ENCODE data around the gene DAPL1.

The DAPL1 gene, protein sequence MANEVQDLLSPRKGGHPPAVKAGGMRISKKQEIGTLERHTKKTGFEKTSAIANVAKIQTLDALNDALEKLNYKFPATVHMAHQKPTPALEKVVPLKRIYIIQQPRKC

GRCh38 chr2:158795195-158795924 is at the start of gene DAPL1:
Gene DAPL1 (plus strand): TSS chr2:158795317. CDS start chr2:158795373, 56 bp downstream.
- DNase-seq = peak; percentile 48

- no peak for DNase-seq
Measured at GRCh38 chr2:158745866-158746382, 49.2 kb upstream of the DAPL1 start.

GRCh38 chr2:158746488-158746887 is 48.6 kb upstream of the DAPL1 start:
- no peak for DNase-seq

- no peak for DNase-seq
Measured at GRCh38 chr2:158747281-158747680, 47.8 kb upstream of the DAPL1 start.

- DNase-seq = no peak
Measured at GRCh38 chr2:158748926-158749590, 46.1 kb upstream of the DAPL1 start.

- DNase-seq = no peak
Measured at GRCh38 chr2:158750458-158751125, 44.5 kb upstream of the DAPL1 start.

GRCh38 chr2:158753641-158754611 is 41.2 kb upstream of the DAPL1 start:
- peak; percentile 50 for DNase-seq

DNA sequence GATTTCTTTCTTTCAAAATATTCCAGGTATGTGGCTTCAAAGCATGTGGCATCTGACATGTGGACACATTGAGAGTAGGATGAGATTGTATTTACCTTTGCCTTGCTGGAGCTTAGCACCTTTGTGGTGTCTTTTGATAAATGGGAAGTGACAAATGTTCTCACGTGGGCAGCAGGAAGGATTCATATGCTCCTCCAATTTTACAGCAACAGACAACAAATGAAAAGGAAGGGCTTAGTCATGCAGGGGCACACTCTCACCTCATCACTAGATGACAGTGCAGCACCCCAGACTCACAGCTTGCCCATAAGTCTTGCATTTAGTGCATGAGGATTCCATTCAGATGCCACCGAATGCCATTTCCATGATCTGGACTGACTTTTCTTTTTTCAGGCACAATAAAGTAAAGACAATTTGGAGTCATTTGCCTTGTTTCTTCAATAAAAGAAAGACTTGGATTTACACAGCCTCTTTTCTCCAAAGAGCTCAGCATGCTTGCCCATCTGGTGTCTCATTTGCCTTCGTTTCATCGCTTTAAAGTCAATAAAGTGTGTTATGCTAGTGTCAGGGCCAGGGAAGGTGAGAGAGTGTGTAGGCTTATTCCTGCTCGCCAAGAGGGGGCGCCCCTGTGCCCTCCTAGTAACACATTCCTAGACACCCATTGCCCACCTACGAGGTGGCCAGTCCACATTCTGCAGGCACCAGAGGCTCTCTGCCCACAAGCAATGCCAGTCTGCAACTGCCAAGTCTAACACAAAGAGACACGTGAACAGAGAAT is 39.6 kb upstream of the DAPL1 start:
- DNase-seq = no peak

GRCh38 chr2:158756331-158756730 is 38.8 kb upstream of the DAPL1 start:
- no peak for DNase-seq

DNA sequence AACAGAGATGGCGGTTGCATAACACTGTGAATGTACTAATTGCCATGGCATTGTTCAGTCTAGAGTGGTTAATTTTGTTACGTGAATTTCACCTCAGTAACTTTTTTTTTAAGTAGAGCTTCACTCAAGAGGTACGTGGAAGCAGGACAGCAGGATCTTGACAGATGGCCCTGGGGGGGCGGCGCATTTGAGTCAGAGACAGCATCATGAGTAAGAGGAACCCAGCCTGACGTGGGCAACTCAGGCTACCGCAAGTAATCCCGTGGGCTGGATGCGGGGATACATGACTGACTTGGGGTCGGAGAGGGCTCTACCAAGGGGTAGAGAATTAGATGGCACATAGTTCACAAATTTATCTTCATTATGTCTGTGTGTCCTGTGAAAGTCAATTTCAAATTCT is 38.1 kb upstream of the DAPL1 start:
- no peak for DNase-seq

DNA sequence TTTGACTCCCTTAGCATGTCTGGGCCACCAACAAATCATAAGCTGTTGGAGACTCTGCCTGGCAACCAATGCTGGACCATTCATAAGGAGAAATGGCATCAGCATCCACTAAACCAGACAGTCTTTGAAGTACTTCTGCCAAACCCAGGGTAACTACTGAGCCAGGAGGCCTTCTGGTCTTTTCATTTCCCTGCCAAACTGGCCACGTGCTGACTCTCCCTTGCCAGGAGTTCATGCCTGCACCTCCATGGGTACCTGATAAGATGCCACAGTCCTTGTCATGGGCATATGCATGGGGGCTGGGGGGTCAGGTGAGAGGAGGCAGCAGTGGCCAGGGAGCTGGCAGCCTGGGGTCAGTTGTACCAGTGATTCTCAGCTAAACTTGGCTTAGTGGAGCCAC is 34.2 kb upstream of the DAPL1 start:
- no peak for DNase-seq

GRCh38 chr2:158761621-158762020 is 33.5 kb upstream of the DAPL1 start:
- DNase-seq = no peak

DNA sequence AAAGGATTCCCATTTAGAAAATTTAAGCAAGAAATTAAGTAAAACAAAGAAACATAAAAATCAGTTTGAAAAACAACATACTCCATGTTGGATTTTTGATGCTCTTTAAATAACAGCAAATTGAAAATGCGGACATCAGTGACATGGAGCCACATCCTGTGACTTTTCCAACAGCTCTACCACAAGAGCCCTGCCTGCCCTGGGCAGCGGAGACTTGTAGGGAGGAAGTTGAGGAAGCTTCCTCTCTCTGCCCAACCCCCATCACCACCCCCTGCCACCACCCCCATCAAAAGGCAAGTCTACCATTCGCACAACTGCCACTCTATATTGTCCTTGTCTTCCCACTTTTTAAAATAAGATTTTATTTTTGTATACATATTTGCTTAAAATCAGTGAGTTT is 32.8 kb upstream of the DAPL1 start:
- DNase-seq = no peak

GRCh38 chr2:158766524-158766923 is 28.6 kb upstream of the DAPL1 start:
- DNase-seq = no peak

DNA sequence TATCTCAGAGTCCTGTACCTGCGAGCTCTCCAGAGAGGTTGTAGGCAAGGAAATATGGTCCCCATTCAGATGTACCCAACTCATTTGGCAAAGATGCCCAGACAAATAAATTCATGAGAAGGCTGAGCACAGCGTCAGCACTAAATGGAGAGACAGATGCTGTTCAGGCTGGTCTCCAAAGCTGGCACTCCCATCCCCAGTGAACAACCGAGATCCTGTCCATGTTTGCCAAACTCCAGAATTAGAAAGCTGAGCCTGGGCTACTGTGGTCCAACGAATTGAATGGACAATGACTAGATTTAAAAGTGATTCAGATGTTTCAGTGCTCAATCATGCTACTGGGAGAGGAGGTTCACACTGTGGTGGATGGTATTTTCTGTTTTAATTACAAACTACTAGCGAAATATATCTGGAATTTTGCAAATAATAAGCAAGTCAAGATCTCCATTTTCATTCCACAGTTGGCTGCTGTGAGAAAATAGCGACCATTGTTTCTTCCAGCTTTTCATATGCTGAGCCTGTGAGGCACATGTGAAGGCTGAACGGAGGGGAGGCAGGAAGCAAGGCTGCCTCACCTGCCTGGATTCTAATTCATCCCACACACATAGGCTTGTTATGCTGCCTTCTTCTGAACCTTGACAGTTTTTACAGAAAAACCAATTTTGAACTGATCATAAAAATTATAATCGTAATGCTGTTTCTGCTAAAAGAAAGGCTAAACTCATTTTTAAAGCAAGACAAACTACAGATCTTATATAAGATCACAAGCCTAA is 22.6 kb upstream of the DAPL1 start:
- peak; percentile 15 for DNase-seq

DNA sequence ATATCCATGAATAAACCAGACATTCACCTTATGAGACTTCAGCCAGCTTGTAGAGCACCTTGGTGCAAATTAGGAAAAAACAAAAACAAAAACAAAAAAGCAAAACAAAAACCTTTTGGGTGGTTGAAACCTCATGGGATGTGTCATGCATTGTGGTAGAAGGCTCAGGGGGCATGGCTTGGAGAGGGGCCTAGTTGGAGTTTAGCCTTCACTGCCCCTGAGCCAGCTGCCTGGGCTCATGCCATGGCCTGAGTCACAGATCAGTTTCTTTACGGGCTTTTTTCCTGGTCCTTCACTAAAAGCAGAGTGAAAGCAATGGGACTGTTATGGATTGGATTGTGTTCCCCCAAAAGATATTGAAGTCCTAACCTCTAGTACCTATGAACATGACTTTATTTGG is 22.0 kb upstream of the DAPL1 start:
- DNase-seq = no peak

DNA sequence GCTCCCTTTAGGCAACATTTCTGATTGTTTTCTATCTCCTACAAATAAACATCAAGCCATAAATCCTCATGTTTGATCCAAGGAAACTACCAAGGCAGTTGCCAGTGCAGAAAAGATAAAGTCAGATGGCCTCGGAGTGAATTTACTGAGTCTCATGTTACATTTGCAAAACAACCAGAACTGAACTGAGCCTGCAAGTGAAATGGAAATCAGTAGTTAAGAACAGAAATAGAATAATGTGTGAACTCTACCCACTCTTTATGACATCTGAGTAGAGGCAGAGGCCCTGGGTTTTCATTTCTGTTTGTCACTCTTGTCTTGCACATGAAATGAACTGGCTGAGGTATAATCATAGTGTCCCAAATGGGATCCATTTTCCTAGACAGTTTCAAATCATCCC is 20.4 kb upstream of the DAPL1 start:
- DNase-seq = no peak

DNA sequence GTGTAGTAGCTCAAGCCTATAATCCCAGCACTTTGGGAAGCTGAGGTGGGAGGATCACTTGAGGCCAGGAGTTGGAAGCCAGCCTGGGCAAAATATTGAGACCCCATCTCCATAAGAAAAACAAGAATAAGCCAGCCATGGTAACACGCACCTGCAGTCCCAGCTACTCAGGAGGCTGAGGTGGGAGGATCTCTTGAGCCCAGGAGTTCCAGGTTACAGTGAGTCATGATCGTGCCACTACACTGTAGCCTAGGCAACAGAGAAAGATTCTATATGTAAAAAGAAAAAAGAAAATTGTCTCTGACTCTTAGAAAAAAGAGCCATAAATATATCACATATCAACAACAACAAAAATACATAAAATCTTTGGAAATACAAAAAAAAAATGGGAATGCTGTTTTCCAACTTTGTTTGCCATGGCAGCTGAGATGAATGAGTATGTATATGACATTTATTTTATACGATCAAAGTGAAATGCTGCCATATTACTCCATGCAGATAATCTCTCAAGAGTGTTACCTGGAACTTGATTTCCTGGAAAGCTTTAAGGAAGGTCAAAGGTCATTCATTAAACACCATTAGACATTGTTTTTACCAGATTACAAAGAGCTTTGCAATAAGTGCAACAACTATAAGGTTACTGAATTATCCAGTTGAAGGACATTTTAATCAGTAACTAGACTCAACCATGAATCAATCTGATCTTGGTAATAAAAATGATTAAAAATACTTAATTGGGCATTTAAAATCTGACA is 19.7 kb upstream of the DAPL1 start:
- no peak for DNase-seq

GRCh38 chr2:158776231-158776630 is 18.9 kb upstream of the DAPL1 start:
- no peak for DNase-seq

DNA sequence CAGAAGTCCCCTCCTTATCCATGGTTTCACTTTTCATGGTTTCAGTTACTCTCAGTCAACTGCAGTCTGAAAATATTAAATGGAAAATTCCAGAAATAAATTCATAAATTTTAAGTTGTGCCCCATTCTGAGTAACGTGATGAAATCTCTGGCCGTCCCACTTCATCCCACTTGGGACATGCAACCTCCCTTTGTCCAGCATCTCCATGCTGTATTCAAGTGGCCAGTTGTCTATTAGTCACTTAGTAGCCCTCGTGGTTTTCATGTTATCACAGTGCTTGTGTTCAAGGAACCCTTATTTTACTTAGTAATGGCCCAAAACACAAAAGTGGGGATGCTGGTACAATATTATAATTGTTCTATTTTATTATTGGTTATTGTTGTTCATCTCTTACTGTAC is 18.0 kb upstream of the DAPL1 start:
- no peak for DNase-seq
